Measurements from ENCODE around the gene TAX1BP3.

TAX1BP3 gene

GRCh38 chr17:3626831-3627768 is 41.3 kb downstream of the TAX1BP3 start:
- no peak for DNase-seq (ENCODE audit: low read depth)

- no peak for DNase-seq (ENCODE audit: low read depth)
Observed at GRCh38 chr17:3622977-3623594, 45.3 kb downstream of the TAX1BP3 start.

GRCh38 chr17:3621146-3621720 is 47.1 kb downstream of the TAX1BP3 start:
- no peak for DNase-seq (ENCODE audit: low read depth)

- no peak for DNase-seq (ENCODE audit: low read depth)
Observed at GRCh38 chr17:3615160-3615870, 53.1 kb downstream of the TAX1BP3 start.

GRCh38 chr17:3613124-3613523 is 55.3 kb downstream of the TAX1BP3 start:
- no peak for DNase-seq (ENCODE audit: low read depth)

All from fibroblast of the conjunctiva (primary cell).